BE2C (cell line): ENCODE data around the gene DGLUCY.

Source experiments
- DNase-seq: peaks from one replicate; pipeline ENCODE4 v3.0.0-alpha.2; 2020
- H3K27me3 ChIP-seq: fragments of 250-450 bp; sonication (Bioruptor Pico); 2 replicates; pipeline ENCODE4 v1.5.1; 2020; ENCODE audit warnings: mild to moderate bottlenecking
- H3K36me3 ChIP-seq: fragments of 250-450 bp; sonication (Bioruptor Pico); 2 replicates; pipeline ENCODE4 v1.5.1; 2020; ENCODE audit warnings: mild to moderate bottlenecking
- H3K4me1 ChIP-seq: fragments of 250-450 bp; sonication (Bioruptor Pico); 2 replicates; pipeline ENCODE4 v1.5.1; 2020
- H3K4me3 ChIP-seq: 2 replicates; pipeline ENCODE4 v1.5.1; 2011; ENCODE audit warnings: low read depth, low read length
- H3K9me3 ChIP-seq: fragments of 250-450 bp; sonication (Bioruptor Pico); 2 replicates; pipeline ENCODE4 v1.5.1; 2020
- TF ChIP-seq, protein P1 (sequence below): IDR thresholded peaks from 2 replicates; pipeline ENCODE4 v1.5.1; 2012; ENCODE audit warnings: mild to moderate bottlenecking, low read depth, low read length

Gene DGLUCY

DNA sequence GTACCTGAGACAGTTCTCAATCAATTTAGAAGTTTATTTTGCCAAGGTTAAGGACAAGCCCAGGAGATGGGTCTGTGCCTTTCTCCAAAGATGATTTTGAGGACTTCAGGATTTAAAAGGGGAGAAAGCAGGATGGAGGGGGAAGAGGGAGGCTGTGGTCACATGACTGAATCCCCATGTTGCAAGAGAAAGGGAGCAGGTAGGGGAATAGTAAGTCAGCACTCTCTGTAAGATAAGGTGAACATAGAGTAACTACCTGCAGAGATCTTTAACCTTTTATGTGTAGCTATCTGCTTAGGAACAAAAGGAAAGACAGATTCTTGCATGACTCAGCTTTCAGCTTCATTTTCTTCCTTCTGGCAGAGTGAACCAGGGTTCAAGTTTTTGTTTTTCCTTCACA, 25.9 kb downstream of the DGLUCY start:
- DNase-seq = no peak
- TF ChIP-seq, protein P1, sequence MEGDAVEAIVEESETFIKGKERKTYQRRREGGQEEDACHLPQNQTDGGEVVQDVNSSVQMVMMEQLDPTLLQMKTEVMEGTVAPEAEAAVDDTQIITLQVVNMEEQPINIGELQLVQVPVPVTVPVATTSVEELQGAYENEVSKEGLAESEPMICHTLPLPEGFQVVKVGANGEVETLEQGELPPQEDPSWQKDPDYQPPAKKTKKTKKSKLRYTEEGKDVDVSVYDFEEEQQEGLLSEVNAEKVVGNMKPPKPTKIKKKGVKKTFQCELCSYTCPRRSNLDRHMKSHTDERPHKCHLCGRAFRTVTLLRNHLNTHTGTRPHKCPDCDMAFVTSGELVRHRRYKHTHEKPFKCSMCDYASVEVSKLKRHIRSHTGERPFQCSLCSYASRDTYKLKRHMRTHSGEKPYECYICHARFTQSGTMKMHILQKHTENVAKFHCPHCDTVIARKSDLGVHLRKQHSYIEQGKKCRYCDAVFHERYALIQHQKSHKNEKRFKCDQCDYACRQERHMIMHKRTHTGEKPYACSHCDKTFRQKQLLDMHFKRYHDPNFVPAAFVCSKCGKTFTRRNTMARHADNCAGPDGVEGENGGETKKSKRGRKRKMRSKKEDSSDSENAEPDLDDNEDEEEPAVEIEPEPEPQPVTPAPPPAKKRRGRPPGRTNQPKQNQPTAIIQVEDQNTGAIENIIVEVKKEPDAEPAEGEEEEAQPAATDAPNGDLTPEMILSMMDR = no peak
- H3K9me3 ChIP-seq = no peaks in the 10 kb centered on the region
- no peak overlapping the region for H3K4me3 ChIP-seq
- no peaks in the 10 kb centered on the region for H3K36me3 ChIP-seq
- H3K27me3 ChIP-seq = no peaks in the 10 kb centered on the region
- no peaks in the 10 kb centered on the region for H3K4me1 ChIP-seq

DNA sequence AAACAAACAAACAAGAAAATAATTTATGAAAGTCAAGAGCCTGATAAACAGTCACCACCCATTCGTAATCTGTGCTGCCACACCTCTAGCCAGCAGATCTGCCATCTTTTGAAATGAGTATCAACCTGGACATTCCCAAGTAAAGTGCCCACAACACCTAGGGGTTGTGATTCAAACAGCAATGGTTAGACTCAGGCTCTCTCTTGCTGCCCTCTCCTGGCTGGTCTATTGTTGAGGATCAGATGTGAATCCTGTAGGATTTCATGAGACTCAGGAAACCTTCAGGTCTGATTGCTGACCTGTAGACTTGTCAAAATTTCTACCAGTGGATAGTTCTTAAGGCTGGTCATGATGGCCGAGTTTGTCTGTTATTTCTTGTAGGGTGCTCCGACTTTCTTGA, 26.8 kb downstream of the DGLUCY start:
- H3K4me3 ChIP-seq = no peak overlapping the region
- peak; percentile 30 for DNase-seq
- H3K4me1 ChIP-seq = no peaks in the 10 kb centered on the region
- TF ChIP-seq, protein P1 = peak; percentile 62
- no peaks in the 10 kb centered on the region for H3K9me3 ChIP-seq
- H3K27me3 ChIP-seq = no peaks in the 10 kb centered on the region
- H3K36me3 ChIP-seq = no peaks in the 10 kb centered on the region

DNA sequence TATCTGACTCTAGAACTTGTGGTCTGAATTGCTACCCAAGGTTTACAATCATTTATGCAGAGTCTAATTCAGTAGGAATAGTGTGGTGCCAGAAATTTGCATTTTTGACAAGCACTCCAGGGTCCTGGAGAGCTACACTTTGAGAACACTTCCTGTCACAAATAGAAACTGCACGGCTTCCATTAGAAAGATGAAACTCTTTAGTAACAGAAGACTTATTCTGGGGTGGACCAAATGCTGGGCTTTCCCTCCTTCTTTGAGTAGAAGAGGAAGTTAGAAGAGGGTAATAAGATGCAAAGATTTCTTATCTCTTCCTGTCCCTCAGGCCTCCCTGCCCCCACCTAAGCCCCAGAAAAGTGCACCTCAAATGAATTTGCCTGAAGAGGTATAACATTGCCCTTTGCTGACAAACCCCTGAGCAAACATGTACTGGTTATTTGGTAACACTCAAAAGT, 28.4 kb downstream of the DGLUCY start:
- Histone ChIP-seq H3K27me3 (no peaks in the 10 kb centered on the region), H3K4me1 (no peaks in the 10 kb centered on the region), H3K4me3 (no peak overlapping the region), H3K36me3 (no peaks in the 10 kb centered on the region), H3K9me3 (no peaks in the 10 kb centered on the region)
- no peak for DNase-seq
- TF ChIP-seq, protein P1 = no peak

DNA sequence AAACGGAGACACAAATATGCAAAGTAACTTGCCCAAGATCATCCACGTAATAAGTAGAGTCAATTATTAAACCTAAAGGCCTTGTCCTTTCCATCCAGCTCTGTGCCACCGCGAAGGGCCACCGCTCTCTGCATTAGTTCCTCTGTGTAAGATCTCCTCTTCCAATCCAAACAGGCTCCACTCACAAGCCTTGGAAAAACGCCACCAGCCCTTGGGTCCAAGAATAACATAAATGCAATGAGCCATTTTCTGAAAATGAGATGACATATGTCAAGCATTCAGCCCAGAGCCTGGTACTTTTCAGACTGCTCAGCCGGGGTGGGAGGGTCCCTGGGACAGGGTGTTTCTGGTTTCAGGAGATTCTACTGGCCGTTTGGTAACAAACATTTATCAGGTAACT, 30.0 kb downstream of the DGLUCY start:
- Histone ChIP-seq H3K9me3 (no peaks in the 10 kb centered on the region), H3K36me3 (no peaks in the 10 kb centered on the region), H3K27me3 (no peaks in the 10 kb centered on the region), H3K4me3 (no peak overlapping the region), H3K4me1 (no peaks in the 10 kb centered on the region)
- TF ChIP-seq, protein P1 = no peak
- no peak for DNase-seq

DNA sequence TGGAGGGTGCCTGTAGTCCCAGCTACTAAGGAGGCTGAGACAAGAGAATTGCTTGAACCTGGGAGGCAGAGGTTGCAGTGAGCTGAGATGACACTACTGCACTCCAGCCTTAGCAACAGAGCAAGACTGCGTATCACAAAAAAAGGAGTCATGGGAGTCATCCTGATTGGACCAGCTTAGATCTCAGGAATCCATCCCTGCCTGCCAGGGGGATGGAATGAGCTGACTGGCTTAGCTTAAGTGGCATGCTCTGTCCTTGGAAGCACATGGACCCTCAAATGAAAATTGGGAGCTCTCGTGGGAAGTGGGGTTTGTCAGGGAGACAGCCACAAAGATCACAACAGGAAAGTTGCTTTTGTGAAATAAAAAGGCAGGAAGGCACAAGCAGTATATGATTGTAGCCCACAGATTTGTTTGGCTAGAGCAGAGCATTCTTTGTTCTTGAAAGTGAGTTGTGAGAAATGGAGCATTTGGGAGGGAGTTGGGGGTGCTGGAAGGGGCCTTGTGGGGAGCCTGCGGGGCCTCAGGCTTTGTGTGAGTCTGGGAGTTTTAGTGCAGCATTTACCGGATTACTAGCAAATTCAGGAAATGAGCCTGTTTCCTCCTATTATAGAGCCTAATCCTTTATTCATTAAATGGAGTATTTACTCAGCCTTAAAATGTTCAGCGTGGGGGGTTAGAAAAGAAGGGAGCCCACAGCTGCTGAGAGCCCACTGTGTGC, 30.7 kb downstream of the DGLUCY start:
- Histone ChIP-seq H3K9me3 (no peaks in the 10 kb centered on the region), H3K36me3 (no peaks in the 10 kb centered on the region), H3K27me3 (no peaks in the 10 kb centered on the region), H3K4me1 (no peaks in the 10 kb centered on the region), H3K4me3 (no peak overlapping the region)
- TF ChIP-seq, protein P1 = no peak
- no peak for DNase-seq

DNA sequence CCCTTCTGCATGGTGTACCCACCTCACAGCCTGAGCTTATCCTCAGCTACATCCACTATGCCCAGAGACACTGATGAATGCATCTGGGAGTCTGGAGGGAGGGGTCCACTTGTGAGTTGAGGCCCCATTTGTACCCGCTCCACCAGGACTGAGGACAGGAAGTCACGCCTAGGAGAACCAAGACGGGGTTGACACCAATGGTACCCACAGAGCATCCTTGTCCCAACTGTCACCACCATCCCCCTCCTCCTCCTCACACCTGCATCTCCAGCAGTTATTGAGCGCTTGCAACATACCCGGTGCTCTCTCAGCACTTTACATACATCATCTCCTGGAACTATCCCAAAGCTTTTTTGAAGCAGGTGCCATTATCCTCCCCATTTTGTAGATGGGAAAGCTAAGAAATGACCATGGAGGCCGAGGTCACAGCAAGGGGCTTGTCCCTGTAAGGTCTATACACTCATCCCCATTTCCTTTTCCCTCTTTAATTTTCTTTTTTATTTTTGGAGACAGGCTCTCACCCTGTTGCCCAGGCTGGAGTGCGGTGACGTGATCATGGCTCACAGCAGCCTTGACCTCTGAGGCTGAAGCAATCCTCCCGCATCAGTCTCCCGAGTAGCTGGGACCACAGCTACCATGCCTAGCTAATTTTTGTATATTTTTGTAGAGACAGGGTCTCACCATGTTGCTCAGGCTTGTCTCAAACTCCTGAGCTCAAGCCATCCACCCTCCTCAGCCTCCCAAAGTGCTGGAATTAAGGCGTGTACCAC, 31.7 kb downstream of the DGLUCY start:
- TF ChIP-seq, protein P1 = no peak
- no peaks in the 10 kb centered on the region for H3K27me3 ChIP-seq
- H3K36me3 ChIP-seq = no peaks in the 10 kb centered on the region
- H3K4me1 ChIP-seq = no peaks in the 10 kb centered on the region
- no peak overlapping the region for H3K4me3 ChIP-seq
- no peak for DNase-seq
- H3K9me3 ChIP-seq = no peaks in the 10 kb centered on the region
